ENCODE data around the gene CSPG4. TPM values are rescaled to one million over a fixed set of nuclear protein-coding genes. Genes with fewer than 3 reads are reported as not detected.
"Not testable (repeated sequence)": the region's sequence is repeated elsewhere in the genome, so short reads cannot be mapped to it uniquely, and the experiment has no call there.

CSPG4 gene, protein sequence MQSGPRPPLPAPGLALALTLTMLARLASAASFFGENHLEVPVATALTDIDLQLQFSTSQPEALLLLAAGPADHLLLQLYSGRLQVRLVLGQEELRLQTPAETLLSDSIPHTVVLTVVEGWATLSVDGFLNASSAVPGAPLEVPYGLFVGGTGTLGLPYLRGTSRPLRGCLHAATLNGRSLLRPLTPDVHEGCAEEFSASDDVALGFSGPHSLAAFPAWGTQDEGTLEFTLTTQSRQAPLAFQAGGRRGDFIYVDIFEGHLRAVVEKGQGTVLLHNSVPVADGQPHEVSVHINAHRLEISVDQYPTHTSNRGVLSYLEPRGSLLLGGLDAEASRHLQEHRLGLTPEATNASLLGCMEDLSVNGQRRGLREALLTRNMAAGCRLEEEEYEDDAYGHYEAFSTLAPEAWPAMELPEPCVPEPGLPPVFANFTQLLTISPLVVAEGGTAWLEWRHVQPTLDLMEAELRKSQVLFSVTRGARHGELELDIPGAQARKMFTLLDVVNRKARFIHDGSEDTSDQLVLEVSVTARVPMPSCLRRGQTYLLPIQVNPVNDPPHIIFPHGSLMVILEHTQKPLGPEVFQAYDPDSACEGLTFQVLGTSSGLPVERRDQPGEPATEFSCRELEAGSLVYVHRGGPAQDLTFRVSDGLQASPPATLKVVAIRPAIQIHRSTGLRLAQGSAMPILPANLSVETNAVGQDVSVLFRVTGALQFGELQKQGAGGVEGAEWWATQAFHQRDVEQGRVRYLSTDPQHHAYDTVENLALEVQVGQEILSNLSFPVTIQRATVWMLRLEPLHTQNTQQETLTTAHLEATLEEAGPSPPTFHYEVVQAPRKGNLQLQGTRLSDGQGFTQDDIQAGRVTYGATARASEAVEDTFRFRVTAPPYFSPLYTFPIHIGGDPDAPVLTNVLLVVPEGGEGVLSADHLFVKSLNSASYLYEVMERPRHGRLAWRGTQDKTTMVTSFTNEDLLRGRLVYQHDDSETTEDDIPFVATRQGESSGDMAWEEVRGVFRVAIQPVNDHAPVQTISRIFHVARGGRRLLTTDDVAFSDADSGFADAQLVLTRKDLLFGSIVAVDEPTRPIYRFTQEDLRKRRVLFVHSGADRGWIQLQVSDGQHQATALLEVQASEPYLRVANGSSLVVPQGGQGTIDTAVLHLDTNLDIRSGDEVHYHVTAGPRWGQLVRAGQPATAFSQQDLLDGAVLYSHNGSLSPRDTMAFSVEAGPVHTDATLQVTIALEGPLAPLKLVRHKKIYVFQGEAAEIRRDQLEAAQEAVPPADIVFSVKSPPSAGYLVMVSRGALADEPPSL (N-terminal part only)
- total RNA-seq: 1 to 10 TPM in 2 of 6 donors, under 1 TPM in 4; 0.35 to 1.2 (median 0.95) TPM
- polyA plus RNA-seq: 1 to 10 TPM; 2.9 to 3.1 TPM

DNA sequence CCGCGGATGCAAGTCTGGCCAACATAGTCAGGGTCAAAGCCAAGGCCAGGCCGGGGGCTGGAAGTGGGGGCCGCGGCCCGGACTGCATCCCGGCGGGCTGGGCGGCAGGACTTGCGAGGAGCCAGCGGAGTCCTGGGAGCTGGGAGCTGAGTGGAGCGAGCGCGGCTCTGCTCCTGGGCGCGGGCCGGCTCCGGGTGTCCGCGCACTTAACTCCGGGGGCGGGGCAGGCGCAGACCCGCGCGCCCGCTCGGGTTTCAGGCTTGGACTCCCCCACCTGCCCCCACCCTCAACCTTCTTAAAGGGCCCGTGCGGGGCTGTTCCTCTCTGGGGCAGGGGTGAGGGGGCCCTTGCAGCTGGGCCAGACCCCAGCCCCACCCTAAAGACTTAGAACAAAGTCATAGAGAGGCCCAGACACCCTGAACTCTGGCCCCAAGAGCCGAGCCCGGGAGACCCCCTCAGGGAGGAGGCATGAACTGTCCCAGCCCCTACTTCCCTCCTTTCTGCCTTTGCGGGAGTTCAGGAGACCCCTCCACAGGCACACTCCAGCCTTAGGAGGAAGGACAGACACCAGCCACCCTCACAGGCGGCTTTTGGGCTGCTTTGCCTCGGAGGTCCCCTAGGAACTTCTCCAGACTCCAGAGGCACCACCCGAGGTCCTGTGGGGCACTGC, at the start of gene CSPG4:
Gene CSPG4 (minus strand): TSS at position 181 of the 670 bp plus-strand sequence. CDS start 93 bp downstream, at position 88.
- intact Hi-C loops (cut with DNase I): no loop called here
- no peaks in the 10 kb centered on the region for H3K36me3 ChIP-seq
- DNase-seq (peak in 1 of 6 donors; percentile 67), FAIRE-seq (no peak), ATAC-seq (peak; percentile 39 to 67 (median 63))
- no peaks in the 10 kb centered on the region for H3K9me3 ChIP-seq
- H3K4me1 ChIP-seq: no peaks in the 10 kb centered on the region
- H3K27ac ChIP-seq: no peak within 1 kb of the TSS
- TF ChIP-seq, protein P1, sequence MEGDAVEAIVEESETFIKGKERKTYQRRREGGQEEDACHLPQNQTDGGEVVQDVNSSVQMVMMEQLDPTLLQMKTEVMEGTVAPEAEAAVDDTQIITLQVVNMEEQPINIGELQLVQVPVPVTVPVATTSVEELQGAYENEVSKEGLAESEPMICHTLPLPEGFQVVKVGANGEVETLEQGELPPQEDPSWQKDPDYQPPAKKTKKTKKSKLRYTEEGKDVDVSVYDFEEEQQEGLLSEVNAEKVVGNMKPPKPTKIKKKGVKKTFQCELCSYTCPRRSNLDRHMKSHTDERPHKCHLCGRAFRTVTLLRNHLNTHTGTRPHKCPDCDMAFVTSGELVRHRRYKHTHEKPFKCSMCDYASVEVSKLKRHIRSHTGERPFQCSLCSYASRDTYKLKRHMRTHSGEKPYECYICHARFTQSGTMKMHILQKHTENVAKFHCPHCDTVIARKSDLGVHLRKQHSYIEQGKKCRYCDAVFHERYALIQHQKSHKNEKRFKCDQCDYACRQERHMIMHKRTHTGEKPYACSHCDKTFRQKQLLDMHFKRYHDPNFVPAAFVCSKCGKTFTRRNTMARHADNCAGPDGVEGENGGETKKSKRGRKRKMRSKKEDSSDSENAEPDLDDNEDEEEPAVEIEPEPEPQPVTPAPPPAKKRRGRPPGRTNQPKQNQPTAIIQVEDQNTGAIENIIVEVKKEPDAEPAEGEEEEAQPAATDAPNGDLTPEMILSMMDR (IDR thresholded peaks at IDR 0.05): no peak
- H3K27me3 ChIP-seq: peaks cover 0 to 2% (median 0%) of the 10 kb centered on the region in 4 donors
- WGBS, 2 donors: 9 to 11% methylated on average over 36 of the region's 36 CpGs
- peak within 1 kb of the TSS in 1 of 4 donors; percentile 24 for H3K4me3 ChIP-seq

DNA sequence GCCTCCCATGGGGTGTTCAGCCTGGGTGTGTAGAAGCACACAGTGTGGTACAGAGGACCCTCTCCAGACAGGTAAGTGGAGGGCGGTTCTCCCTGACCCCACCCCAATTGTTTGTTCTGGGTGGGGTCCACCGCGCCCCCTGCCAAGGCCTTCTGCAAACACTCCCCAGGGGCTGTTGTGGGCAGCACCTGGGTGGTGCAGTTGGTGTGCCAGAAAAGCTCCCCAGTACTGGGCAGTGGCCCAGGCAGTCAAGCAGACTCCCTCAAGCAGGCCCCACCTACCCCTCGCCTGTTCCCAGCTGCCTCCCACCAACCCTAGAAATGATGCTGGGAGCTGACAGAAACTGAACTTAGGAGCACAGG, 49.7 kb upstream of the CSPG4 start:
- H3K4me3 ChIP-seq; H3K36me3 ChIP-seq; H3K27me3 ChIP-seq; H3K9me3 ChIP-seq; ATAC-seq; intact Hi-C loops (cut with DNase I); H3K27ac ChIP-seq; DNase-seq; FAIRE-seq: not testable (repeated sequence)
- H3K4me1 ChIP-seq: peaks cover 3 to 11% (median 4%) of the 10 kb centered on the region in 3 donors
- 69 to 70% methylated on average over 4 of the region's 4 CpGs for WGBS, 2 donors

- WGBS, 2 donors: 91 to 95% methylated on average over 9 to 10 of the region's 10 CpGs
- Histone ChIP-seq H3K4me3 (no peak overlapping the region), H3K4me1 (peaks cover 3 to 11% (median 4%) of the 10 kb centered on the region in 3 donors), H3K27ac (no peak overlapping the region), H3K27me3 (no peaks in the 10 kb centered on the region), H3K9me3 (no peaks in the 10 kb centered on the region), H3K36me3 (no peaks in the 10 kb centered on the region)
- no peak for ATAC-seq
- no peak for DNase-seq
- TF ChIP-seq, protein P1 (IDR thresholded peaks at IDR 0.05): no peak
- no peak for FAIRE-seq
- intact Hi-C loops (cut with DNase I): no loop called here
Observed at GRCh38 chr15:75761446-75762356, 49.1 kb upstream of the CSPG4 start.

- no peak overlapping the region for H3K4me3 ChIP-seq
- peaks cover 3 to 11% (median 4%) of the 10 kb centered on the region in 3 donors for H3K4me1 ChIP-seq
- H3K36me3 ChIP-seq: no peaks in the 10 kb centered on the region
- WGBS, 2 donors: 88 to 92% methylated on average over 14 of the region's 14 CpGs
- TF ChIP-seq, protein P1 (IDR thresholded peaks at IDR 0.05): no peak
- H3K27ac ChIP-seq: no peak overlapping the region
- no peak for ATAC-seq
- FAIRE-seq: no peak
- no peaks in the 10 kb centered on the region for H3K27me3 ChIP-seq
- H3K9me3 ChIP-seq: no peaks in the 10 kb centered on the region
- no peak for DNase-seq
- intact Hi-C loops (cut with DNase I): no loop called here
Observed at GRCh38 chr15:75760704-75761435, 48.2 kb upstream of the CSPG4 start.

DNA sequence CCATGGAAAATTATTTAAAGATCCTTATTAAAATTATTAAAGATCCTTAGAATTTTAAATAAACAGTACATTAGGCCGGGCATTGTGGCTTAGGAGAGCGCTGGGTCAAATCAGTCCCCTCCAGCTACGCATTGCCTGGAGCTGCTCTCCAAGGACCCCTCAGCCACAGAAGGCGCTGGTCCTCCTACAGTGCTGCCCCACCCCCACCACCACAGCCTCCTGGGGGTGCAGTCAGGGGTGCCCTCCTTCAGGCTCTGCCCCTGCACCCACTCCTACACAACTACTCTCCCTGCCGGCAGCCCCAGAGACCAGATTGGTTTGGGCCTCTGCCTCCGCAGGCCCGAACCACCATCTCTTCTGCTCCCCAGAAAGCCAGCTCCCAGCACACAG, 47.5 kb upstream of the CSPG4 start:
- ATAC-seq; H3K27ac ChIP-seq; H3K36me3 ChIP-seq; DNase-seq; H3K4me3 ChIP-seq; FAIRE-seq; intact Hi-C loops (cut with DNase I); H3K27me3 ChIP-seq; H3K9me3 ChIP-seq: not testable (repeated sequence)
- WGBS, 2 donors: 95 to 99% methylated on average over 5 to 7 of the region's 7 CpGs
- H3K4me1 ChIP-seq: peaks cover 3 to 11% (median 4%) of the 10 kb centered on the region in 3 donors
